AG04449 (cell line): ENCODE data around the gene PRAME.
"Not testable (repeated sequence)": the region's sequence is repeated elsewhere in the genome, so short reads cannot be mapped to it uniquely, and the experiment has no call there.

Experiments used
- CTCF ChIA-PET: fragments of 350-600 bp; formaldehyde crosslinking; extraction: SDS; loops from one replicate; lab custom pipeline; 2021; ENCODE audit warnings: antibody characterized with exemption; lab: Yijun Ruan, JAX
- POLR2A ChIA-PET: fragments of 400-600, 350-600 bp; formaldehyde crosslinking; extraction: SDS; loops from one replicate; lab custom pipeline; 2020; ENCODE audit warnings: antibody characterized with exemption, inconsistent platforms; lab: Yijun Ruan, JAX
- DNase-seq: peaks from one replicate; pipeline ENCODE4 v3.0.0-alpha.2; 2010; ENCODE audit warnings: low read depth, low spot score
- H3K4me3 ChIP-seq: 2 replicates; pipeline ENCODE4 v1.5.1; 2011; ENCODE audit warnings: low read depth, mild to moderate bottlenecking, control low read depth, low read length
- TF ChIP-seq, protein P1 (sequence below): IDR thresholded peaks from one replicate; pipeline ENCODE4 v1.5.1; 2011; ENCODE audit warnings: mild to moderate bottlenecking, moderate library complexity, low read length, control low read depth, inconsistent platforms; ENCODE audit not compliant: insufficient read depth; ENCODE audit errors: missing control alignments

Gene PRAME

DNA sequence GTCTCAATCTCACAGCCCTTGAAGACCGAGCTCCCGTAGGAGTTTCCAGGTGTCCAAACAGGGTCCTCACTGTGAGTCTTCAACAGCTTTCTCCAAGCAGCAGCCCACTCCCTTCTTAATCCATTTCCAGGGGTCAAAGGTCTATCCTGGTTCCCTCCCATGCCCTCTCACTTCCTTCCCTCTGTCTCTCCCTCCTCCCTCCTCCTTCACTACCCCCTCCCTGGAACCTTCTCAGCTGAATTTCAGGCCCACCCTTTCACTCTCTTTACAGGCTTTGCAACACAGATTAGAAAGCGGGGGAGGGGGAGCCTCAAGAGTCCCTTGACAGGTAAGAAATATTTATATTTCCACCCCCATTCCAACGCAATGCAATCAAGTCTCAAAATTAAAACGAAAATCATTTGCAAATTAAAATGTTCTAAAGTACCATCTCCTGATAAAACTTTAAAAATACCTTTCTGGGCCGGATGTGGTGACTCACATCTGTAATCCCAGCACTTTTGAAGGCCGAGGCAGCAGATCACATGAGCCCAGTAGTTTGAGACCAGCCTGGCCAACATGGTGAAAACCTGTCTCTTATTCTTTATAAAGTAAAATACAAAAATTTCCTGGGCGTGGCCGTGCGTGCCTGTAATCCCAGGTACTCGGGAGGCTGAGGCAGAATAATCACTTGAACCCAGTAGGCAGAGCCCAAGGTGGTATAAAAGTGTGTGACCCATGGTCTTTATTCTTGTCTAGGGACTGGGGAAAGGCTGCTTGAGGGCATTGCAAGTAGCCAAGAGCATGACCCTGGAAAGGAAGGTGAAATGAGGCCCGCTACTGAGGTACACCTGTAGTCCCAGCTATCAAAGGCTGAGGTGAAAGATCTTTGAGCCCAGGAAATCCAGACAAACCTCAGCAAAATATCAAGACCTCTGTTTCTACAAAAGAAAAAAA is 38.1 kb downstream of the PRAME start:
- ChIA-PET POLR2A (no interaction called here), CTCF (interaction anchor here (0.9 to 4.3 kb wide), 3 partner anchors 10 to 16 kb away, joined by 3 to 20 read pairs (median 8); partner anchors contain the start of gene ZNF280B)
- no peak overlapping the region for H3K4me3 ChIP-seq
- TF ChIP-seq, protein P1, sequence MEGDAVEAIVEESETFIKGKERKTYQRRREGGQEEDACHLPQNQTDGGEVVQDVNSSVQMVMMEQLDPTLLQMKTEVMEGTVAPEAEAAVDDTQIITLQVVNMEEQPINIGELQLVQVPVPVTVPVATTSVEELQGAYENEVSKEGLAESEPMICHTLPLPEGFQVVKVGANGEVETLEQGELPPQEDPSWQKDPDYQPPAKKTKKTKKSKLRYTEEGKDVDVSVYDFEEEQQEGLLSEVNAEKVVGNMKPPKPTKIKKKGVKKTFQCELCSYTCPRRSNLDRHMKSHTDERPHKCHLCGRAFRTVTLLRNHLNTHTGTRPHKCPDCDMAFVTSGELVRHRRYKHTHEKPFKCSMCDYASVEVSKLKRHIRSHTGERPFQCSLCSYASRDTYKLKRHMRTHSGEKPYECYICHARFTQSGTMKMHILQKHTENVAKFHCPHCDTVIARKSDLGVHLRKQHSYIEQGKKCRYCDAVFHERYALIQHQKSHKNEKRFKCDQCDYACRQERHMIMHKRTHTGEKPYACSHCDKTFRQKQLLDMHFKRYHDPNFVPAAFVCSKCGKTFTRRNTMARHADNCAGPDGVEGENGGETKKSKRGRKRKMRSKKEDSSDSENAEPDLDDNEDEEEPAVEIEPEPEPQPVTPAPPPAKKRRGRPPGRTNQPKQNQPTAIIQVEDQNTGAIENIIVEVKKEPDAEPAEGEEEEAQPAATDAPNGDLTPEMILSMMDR, result no peak
- no peak for DNase-seq

DNA sequence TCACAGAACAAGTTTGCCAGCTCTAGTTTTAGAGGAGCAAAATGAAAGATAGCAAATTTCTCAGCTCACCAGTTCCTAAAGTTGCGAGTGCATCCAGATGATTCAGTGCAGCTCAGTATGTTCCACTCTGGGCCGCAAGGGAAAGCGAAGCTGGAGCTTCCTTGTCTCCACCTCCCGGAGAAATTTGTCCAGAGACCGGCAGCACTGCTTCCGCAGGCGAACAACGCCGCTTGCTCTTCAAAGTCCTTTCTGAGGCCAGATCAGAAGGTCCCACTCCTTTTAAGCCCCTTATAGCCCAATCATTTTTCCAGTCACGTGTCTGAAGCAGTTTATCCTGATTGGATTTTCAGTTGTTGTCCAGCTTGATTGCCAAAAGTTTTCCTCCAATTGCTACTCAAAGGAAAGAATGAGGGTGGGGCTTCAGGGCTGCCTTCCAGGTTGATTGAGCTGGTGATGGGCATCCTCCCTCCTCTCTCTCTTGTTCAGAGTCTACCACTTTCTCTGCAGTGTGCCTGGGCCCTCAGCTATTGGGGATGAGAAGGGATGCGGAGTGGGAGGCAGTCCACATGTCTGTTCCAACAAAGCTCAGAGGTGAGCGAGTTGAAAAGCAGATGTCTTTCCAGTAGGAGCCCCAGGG is 38.9 kb downstream of the PRAME start, which contains the start of gene ZNF280A:
TSS of gene ZNF280A (minus strand) at position 251 of the 637 bp plus-strand sequence. CDS start 4,640 bp downstream, outside the sequence.
- DNase-seq, result no peak
- POLR2A ChIA-PET, result no interaction called here

DNA sequence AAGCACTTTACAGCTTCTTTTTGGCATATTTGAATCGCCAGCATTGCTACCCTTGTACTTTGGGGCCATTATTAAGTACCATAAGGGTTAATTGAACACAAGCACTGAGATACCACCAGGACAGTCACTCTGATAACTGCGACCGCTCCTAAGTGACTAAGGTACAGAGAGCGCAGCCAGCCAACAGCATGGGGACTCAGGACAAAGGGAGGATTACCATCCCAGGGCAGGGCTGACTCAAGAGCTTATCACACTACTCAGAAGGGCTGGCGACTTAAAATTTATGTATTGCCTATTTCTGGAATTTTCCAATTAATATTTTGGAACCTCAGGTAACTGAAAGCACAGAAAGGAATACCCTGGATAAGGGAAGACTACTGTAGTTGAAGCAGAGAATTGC is 39.5 kb downstream of the PRAME start:
- DNase-seq, result no peak
- TF ChIP-seq, protein P1, result no peak
- no peak overlapping the region for H3K4me3 ChIP-seq
- ChIA-PET POLR2A (no interaction called here), CTCF (interaction anchor here (0.9 to 4.3 kb wide), 4 partner anchors 8 to 14 kb away, joined by 3 to 20 read pairs (median 6); partner anchors contain the start of gene ZNF280B)

More for the DNA sequence above, 38.9 kb downstream of the PRAME start, which contains the start of gene ZNF280A:
- TF ChIP-seq, protein P1, result no peak
- CTCF ChIA-PET, result interaction anchor here (0.9 to 4.3 kb wide), 3 partner anchors 9 to 15 kb away, joined by 3 to 20 read pairs (median 8); partner anchors contain the start of gene ZNF280B
- H3K4me3 ChIP-seq, result no peak within 1 kb of the TSS

DNA sequence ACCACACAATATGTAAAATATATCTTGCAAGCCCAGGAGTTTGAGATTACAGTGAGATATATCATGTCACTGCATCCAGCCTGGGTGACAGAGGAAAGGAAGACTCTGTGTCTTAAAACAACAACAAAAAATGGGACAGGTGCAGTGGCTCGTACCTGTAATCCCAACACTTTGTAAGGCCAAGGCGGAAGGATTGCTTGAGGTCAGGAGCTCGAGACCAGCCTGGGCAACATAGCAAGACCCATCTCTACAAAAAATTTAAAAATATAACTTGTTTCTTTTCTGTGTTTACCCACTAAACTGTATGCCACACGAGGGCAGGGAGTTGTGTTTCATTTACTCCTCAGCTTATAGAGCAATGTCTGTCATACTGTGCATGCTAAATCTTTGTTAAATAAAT is 42.1 kb downstream of the PRAME start:
- CTCF ChIA-PET, result interaction anchor here (4.3 kb wide), 1 partner anchor 8 kb away, joined by 20 read pairs; the partner anchor contains the start of gene ZNF280B
- DNase-seq, result no peak
- POLR2A ChIA-PET, result no interaction called here
- TF ChIP-seq, protein P1, result no peak
- H3K4me3 ChIP-seq, result no peak overlapping the region

DNA sequence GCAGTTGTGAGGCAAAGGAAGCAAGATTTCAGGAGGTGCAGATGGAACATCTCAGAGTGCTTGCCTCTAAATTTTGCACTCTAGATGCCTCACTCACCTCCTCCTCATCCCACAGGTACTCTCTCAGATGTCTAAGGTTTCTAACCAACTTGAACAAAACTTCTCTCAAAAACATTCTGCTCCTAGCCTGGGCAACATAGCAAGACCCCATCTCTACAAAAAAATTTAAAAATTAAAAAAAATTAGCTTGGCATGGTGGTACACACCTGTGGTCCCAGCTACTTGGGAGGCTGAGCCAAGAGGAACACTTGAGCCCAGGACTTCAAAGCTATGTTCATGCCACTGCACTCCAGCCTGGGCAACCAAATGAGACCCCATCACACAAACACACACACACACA is 43.2 kb downstream of the PRAME start:
- ChIA-PET CTCF (interaction anchor here (1.1 kb wide), 1 partner anchor 60 kb away, joined by 3 read pairs; no protein-coding TSS in a partner anchor), POLR2A (no interaction called here)
- DNase-seq, result no peak
- H3K4me3 ChIP-seq, result no peak overlapping the region
- TF ChIP-seq, protein P1, result no peak

DNA sequence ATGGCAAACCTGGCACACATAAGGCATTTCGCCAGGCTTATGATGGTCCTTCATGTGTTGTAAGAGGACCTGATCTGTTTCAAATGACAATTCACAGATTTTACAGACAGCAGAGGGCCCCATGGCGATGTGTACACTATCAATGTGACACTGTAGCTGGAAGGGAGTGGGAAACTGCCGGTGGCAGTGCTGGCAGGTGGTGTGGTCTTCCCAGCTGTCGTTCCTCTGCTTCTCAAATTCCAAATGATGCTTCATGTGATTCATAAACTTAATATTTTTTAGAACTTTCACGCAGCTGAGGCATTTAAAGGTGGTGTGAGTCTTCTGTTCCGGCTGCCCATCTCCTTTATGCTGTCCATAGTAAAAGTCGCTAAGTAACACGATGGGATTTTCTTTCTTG is 44.6 kb downstream of the PRAME start:
- DNase-seq, CTCF ChIA-PET, H3K4me3 ChIP-seq, POLR2A ChIA-PET: not testable (repeated sequence)
